NCI-H82 (cell line): ENCODE results near the gene LOXL1.

Source experiments
- DNase-seq: peaks from one replicate; lab custom pipeline; 2025; lab: John Stamatoyannopoulos, UW

The LOXL1 gene

GRCh38 chr15:73993211-73993994 lies 67.1 kb downstream of the LOXL1 start:
- DNase-seq = peak; percentile 30

GRCh38 chr15:73994413-73994883 lies 68.2 kb downstream of the LOXL1 start, which contains the start of gene PML:
Gene PML (plus strand): TSS chr15:73994716. CDS start chr15:73994813, 97 bp downstream.
- DNase-seq = peak; percentile 99

GRCh38 chr15:73994912-73995622 lies 68.8 kb downstream of the LOXL1 start:
- DNase-seq = no peak

- DNase-seq = no peak
Observed at GRCh38 chr15:73996267-73996666, 70.0 kb downstream of the LOXL1 start.

- no peak for DNase-seq
Observed at GRCh38 chr15:73996939-73997338, 70.7 kb downstream of the LOXL1 start.

- DNase-seq = no peak
Observed at GRCh38 chr15:73997986-73998385, 71.7 kb downstream of the LOXL1 start.
